ENCODE data around the gene CHMP4B. TPM values are rescaled to one million over a fixed set of nuclear protein-coding genes. Genes with fewer than 3 reads are reported as not detected.

The CHMP4B gene
- total RNA-seq, 1 experiment from 2014 or later: 31.8 TPM

GRCh38 chr20:33833333-33833732 lies 22.2 kb downstream of the CHMP4B start:
- Histone ChIP-seq H3K27me3 (ENCODE audit: control insufficient read depth, insufficient read depth, low read length) (no peaks in the 10 kb centered on the region), H3K4me3 (ENCODE audit: insufficient read depth, low read depth, low read length) (no peak overlapping the region), H3K36me3 (replicated peaks; ENCODE audit: control insufficient read depth, insufficient read depth, low read length) (no peaks in the 10 kb centered on the region)
- DNase-seq: no peak

GRCh38 chr20:33835615-33836172 lies 24.5 kb downstream of the CHMP4B start:
- DNase-seq: no peak

GRCh38 chr20:33836277-33836676 lies 25.1 kb downstream of the CHMP4B start:
- Histone ChIP-seq H3K27me3 (ENCODE audit: control insufficient read depth, insufficient read depth, low read length) (no peaks in the 10 kb centered on the region), H3K36me3 (replicated peaks; ENCODE audit: control insufficient read depth, insufficient read depth, low read length) (no peaks in the 10 kb centered on the region), H3K4me3 (ENCODE audit: insufficient read depth, low read depth, low read length) (no peak overlapping the region)
- no peak for DNase-seq

More at GRCh38 chr20:33835615-33836172, 24.5 kb downstream of the CHMP4B start:
- Histone ChIP-seq H3K4me3 (ENCODE audit: insufficient read depth, low read depth, low read length) (no peak overlapping the region), H3K36me3 (replicated peaks; ENCODE audit: control insufficient read depth, insufficient read depth, low read length) (no peaks in the 10 kb centered on the region), H3K27me3 (ENCODE audit: control insufficient read depth, insufficient read depth, low read length) (no peaks in the 10 kb centered on the region)

- Histone ChIP-seq H3K4me3 (ENCODE audit: insufficient read depth, low read depth, low read length) (no peak overlapping the region), H3K36me3 (replicated peaks; ENCODE audit: control insufficient read depth, insufficient read depth, low read length) (no peaks in the 10 kb centered on the region), H3K27me3 (ENCODE audit: control insufficient read depth, insufficient read depth, low read length) (no peaks in the 10 kb centered on the region)
- DNase-seq: no peak
Observed at GRCh38 chr20:33837096-33837830, 26.1 kb downstream of the CHMP4B start.

- no peaks in the 10 kb centered on the region for H3K36me3 ChIP-seq (replicated peaks; ENCODE audit: control insufficient read depth, insufficient read depth, low read length)
- no peak overlapping the region for H3K4me3 ChIP-seq (ENCODE audit: insufficient read depth, low read depth, low read length)
- peak; percentile 13 for DNase-seq
- no peaks in the 10 kb centered on the region for H3K27me3 ChIP-seq (ENCODE audit: control insufficient read depth, insufficient read depth, low read length)
Observed at GRCh38 chr20:33838035-33838864, 27.1 kb downstream of the CHMP4B start.

GRCh38 chr20:33839591-33839990 lies 28.4 kb downstream of the CHMP4B start:
- DNase-seq: no peak
- Histone ChIP-seq H3K4me3 (ENCODE audit: insufficient read depth, low read depth, low read length) (no peak overlapping the region), H3K36me3 (replicated peaks; ENCODE audit: control insufficient read depth, insufficient read depth, low read length) (no peaks in the 10 kb centered on the region), H3K27me3 (ENCODE audit: control insufficient read depth, insufficient read depth, low read length) (no peaks in the 10 kb centered on the region)

GRCh38 chr20:33840160-33840559 lies 29.0 kb downstream of the CHMP4B start:
- no peaks in the 10 kb centered on the region for H3K27me3 ChIP-seq (ENCODE audit: control insufficient read depth, insufficient read depth, low read length)
- H3K36me3 ChIP-seq (replicated peaks; ENCODE audit: control insufficient read depth, insufficient read depth, low read length): no peaks in the 10 kb centered on the region
- DNase-seq: no peak
- H3K4me3 ChIP-seq (ENCODE audit: insufficient read depth, low read depth, low read length): no peak overlapping the region

GRCh38 chr20:33840759-33841435 lies 29.7 kb downstream of the CHMP4B start:
- no peak overlapping the region for H3K4me3 ChIP-seq (ENCODE audit: insufficient read depth, low read depth, low read length)
- H3K36me3 ChIP-seq (replicated peaks; ENCODE audit: control insufficient read depth, insufficient read depth, low read length): no peaks in the 10 kb centered on the region

GRCh38 chr20:33841436-33841799 lies 30.3 kb downstream of the CHMP4B start:
- Histone ChIP-seq H3K4me3 (ENCODE audit: insufficient read depth, low read depth, low read length) (no peak overlapping the region), H3K36me3 (replicated peaks; ENCODE audit: control insufficient read depth, insufficient read depth, low read length) (no peaks in the 10 kb centered on the region), H3K27me3 (ENCODE audit: control insufficient read depth, insufficient read depth, low read length) (no peaks in the 10 kb centered on the region)
- no peak for DNase-seq

More at GRCh38 chr20:33840759-33841435, 29.7 kb downstream of the CHMP4B start:
- H3K27me3 ChIP-seq (ENCODE audit: control insufficient read depth, insufficient read depth, low read length): no peaks in the 10 kb centered on the region
- DNase-seq: peak; percentile 13

GRCh38 chr20:33842346-33842745 lies 31.2 kb downstream of the CHMP4B start:
- no peak overlapping the region for H3K4me3 ChIP-seq (ENCODE audit: insufficient read depth, low read depth, low read length)
- peak; percentile 17 for DNase-seq

GRCh38 chr20:33843050-33843449 lies 31.9 kb downstream of the CHMP4B start:
- H3K36me3 ChIP-seq (replicated peaks; ENCODE audit: control insufficient read depth, insufficient read depth, low read length): no peaks in the 10 kb centered on the region
- no peaks in the 10 kb centered on the region for H3K27me3 ChIP-seq (ENCODE audit: control insufficient read depth, insufficient read depth, low read length)
- no peak overlapping the region for H3K4me3 ChIP-seq (ENCODE audit: insufficient read depth, low read depth, low read length)
- no peak for DNase-seq

More at GRCh38 chr20:33842346-33842745, 31.2 kb downstream of the CHMP4B start:
- Histone ChIP-seq H3K36me3 (replicated peaks; ENCODE audit: control insufficient read depth, insufficient read depth, low read length) (no peaks in the 10 kb centered on the region), H3K27me3 (ENCODE audit: control insufficient read depth, insufficient read depth, low read length) (no peaks in the 10 kb centered on the region)

- DNase-seq: peak; percentile 52
- H3K4me3 ChIP-seq (ENCODE audit: insufficient read depth, low read depth, low read length): no peak overlapping the region
- H3K27me3 ChIP-seq (ENCODE audit: control insufficient read depth, insufficient read depth, low read length): no peaks in the 10 kb centered on the region
- H3K36me3 ChIP-seq (replicated peaks; ENCODE audit: control insufficient read depth, insufficient read depth, low read length): no peaks in the 10 kb centered on the region
Observed at GRCh38 chr20:33843854-33844253, 32.7 kb downstream of the CHMP4B start.

GRCh38 chr20:33846291-33846935 lies 35.3 kb downstream of the CHMP4B start:
- no peak overlapping the region for H3K4me3 ChIP-seq (ENCODE audit: insufficient read depth, low read depth, low read length)

GRCh38 chr20:33847006-33847405 lies 35.9 kb downstream of the CHMP4B start:
- H3K27me3 ChIP-seq (ENCODE audit: control insufficient read depth, insufficient read depth, low read length): no peaks in the 10 kb centered on the region
- peaks cover 7% of the 10 kb centered on the region for H3K36me3 ChIP-seq (replicated peaks; ENCODE audit: control insufficient read depth, insufficient read depth, low read length)
- no peak for DNase-seq
- H3K4me3 ChIP-seq (ENCODE audit: insufficient read depth, low read depth, low read length): no peak overlapping the region

More at GRCh38 chr20:33846291-33846935, 35.3 kb downstream of the CHMP4B start:
- Histone ChIP-seq H3K27me3 (ENCODE audit: control insufficient read depth, insufficient read depth, low read length) (no peaks in the 10 kb centered on the region), H3K36me3 (replicated peaks; ENCODE audit: control insufficient read depth, insufficient read depth, low read length) (peaks cover 2% of the 10 kb centered on the region; the same call in 1 of the 2 replicates)
- peak; percentile 26 for DNase-seq

Measured in H7 (cell line).